Measurements from ENCODE around the gene METTL1. TPM values are rescaled to one million over a fixed set of nuclear protein-coding genes. Genes with fewer than 3 reads are reported as not detected.

Gene METTL1
- total RNA-seq, 4 donors from 2014 or later = 4.8 to 11.0 (median 7.8) TPM

GRCh38 chr12:57796996-57797395 lies 25.1 kb upstream of the METTL1 start:
- TF ChIP-seq EP300 (IDR thresholded peaks at IDR 0.05) = no peak
- TF ChIP-seq POLR2A (IDR thresholded peaks at IDR 0.05) = no peak
- no peak for TF ChIP-seq CTCF (IDR thresholded peaks at IDR 0.05)
- TF ChIP-seq POLR2AphosphoS5 (IDR thresholded peaks at IDR 0.05) = no peak
- Histone ChIP-seq H3K9me3 (no peaks in the 10 kb centered on the region), H3K36me3 (peaks cover 6 to 100% of the 10 kb centered on the region in 2 donors), H3K4me1 (no peaks in the 10 kb centered on the region), H3K4me3 (no peak overlapping the region), H3K27ac (no peak overlapping the region), H3K27me3 (no peaks in the 10 kb centered on the region)
- WGBS, 2 donors (ENCODE audit: low coverage in 1 of 2) = 90 to 94% methylated on average over 1 of the region's 1 CpG
- ATAC-seq = no peak

GRCh38 chr12:57795354-57795753 lies 23.4 kb upstream of the METTL1 start:
- ATAC-seq = no peak
- Histone ChIP-seq H3K27me3 (no peaks in the 10 kb centered on the region), H3K9me3 (no peaks in the 10 kb centered on the region), H3K4me1 (no peaks in the 10 kb centered on the region), H3K4me3 (no peak overlapping the region), H3K36me3 (peaks cover 6 to 96% of the 10 kb centered on the region in 2 donors), H3K27ac (no peak overlapping the region)
- TF ChIP-seq POLR2AphosphoS5 (IDR thresholded peaks at IDR 0.05) = no peak
- TF ChIP-seq POLR2A (IDR thresholded peaks at IDR 0.05) = no peak
- no peak for TF ChIP-seq EP300 (IDR thresholded peaks at IDR 0.05)
- no peak for TF ChIP-seq CTCF (IDR thresholded peaks at IDR 0.05)
- 91% methylated on average over 6 of the region's 6 CpGs; no CpG with 5 or more reads in 1 of the 2 donors for WGBS, 2 donors (ENCODE audit: low coverage in 1 of 2)

GRCh38 chr12:57793920-57794319 lies 22.0 kb upstream of the METTL1 start:
- no peak for TF ChIP-seq EP300 (IDR thresholded peaks at IDR 0.05)
- TF ChIP-seq POLR2AphosphoS5 (IDR thresholded peaks at IDR 0.05) = no peak
- no peak for TF ChIP-seq POLR2A (IDR thresholded peaks at IDR 0.05)
- TF ChIP-seq CTCF (IDR thresholded peaks at IDR 0.05) = no peak
- Histone ChIP-seq H3K4me1 (no peaks in the 10 kb centered on the region), H3K27me3 (no peaks in the 10 kb centered on the region), H3K4me3 (no peak overlapping the region), H3K36me3 (peaks cover 6 to 96% of the 10 kb centered on the region in 2 donors), H3K27ac (no peak overlapping the region), H3K9me3 (no peaks in the 10 kb centered on the region)
- 20 to 50% methylated on average over 1 of the region's 1 CpG for WGBS, 2 donors (ENCODE audit: low coverage in 1 of 2)
- ATAC-seq = no peak

GRCh38 chr12:57783861-57784260 lies 12.0 kb upstream of the METTL1 start:
- no peak overlapping the region for H3K27ac ChIP-seq
- no peak for TF ChIP-seq POLR2A (IDR thresholded peaks at IDR 0.05)
- TF ChIP-seq POLR2AphosphoS5 (IDR thresholded peaks at IDR 0.05) = no peak
- no peaks in the 10 kb centered on the region for H3K9me3 ChIP-seq
- H3K4me3 ChIP-seq = peak overlapping the region in 1 of 2 donors; percentile 95
- no peaks in the 10 kb centered on the region for H3K27me3 ChIP-seq
- no peak for ATAC-seq
- H3K4me1 ChIP-seq = peaks cover 3 to 22% (median 6%) of the 10 kb centered on the region in 3 donors
- peaks cover 0 to 66% of the 10 kb centered on the region in 2 donors for H3K36me3 ChIP-seq
- WGBS, 2 donors (ENCODE audit: low coverage in 1 of 2) = 82 to 83% methylated on average over 5 to 6 of the region's 11 CpGs

GRCh38 chr12:57783466-57783801 lies 11.5 kb upstream of the METTL1 start:
- Histone ChIP-seq H3K4me3 (peak overlapping the region; percentile 69 to 95), H3K27ac (peak overlapping the region in 2 of 4 donors; percentile 79 to 82), H3K27me3 (no peaks in the 10 kb centered on the region), H3K4me1 (peaks cover 3 to 22% (median 6%) of the 10 kb centered on the region in 3 donors), H3K9me3 (no peaks in the 10 kb centered on the region), H3K36me3 (peaks cover 0 to 66% of the 10 kb centered on the region in 2 donors)
- WGBS, 2 donors (ENCODE audit: low coverage in 1 of 2) = 80 to 100% methylated on average over 8 to 11 of the region's 12 CpGs
- TF ChIP-seq EP300 (IDR thresholded peaks at IDR 0.05) (no peak), POLR2A (IDR thresholded peaks at IDR 0.05) (no peak), POLR2AphosphoS5 (IDR thresholded peaks at IDR 0.05) (no peak), CTCF (IDR thresholded peaks at IDR 0.05) (no peak)
- no peak for ATAC-seq
